ENCODE measurements around the gene AWAT2.

The AWAT2 gene

GRCh38 chrX:70046978-70047377 lies 2.8 kb downstream of the AWAT2 start:
- no peak overlapping the region for H2BK12ac ChIP-seq (ENCODE audit: low read length)
- no peak overlapping the region for H3K27ac ChIP-seq (ENCODE audit: low read depth, low read length)
- no peaks in the 10 kb centered on the region for H3K79me1 ChIP-seq (ENCODE audit: low read length)
- no peak overlapping the region for H3K23ac ChIP-seq (ENCODE audit: low read length)
- no peak overlapping the region for H2BK120ac ChIP-seq (ENCODE audit: insufficient read depth, low read length, poor library complexity)
- no peak overlapping the region for H3K18ac ChIP-seq (ENCODE audit: low read length)
- H3K27me3 ChIP-seq (ENCODE audit: insufficient read depth, low read length), result no peaks in the 10 kb centered on the region
- H2AK5ac ChIP-seq (ENCODE audit: low read length), result no peak overlapping the region
- H2BK5ac ChIP-seq (ENCODE audit: low read depth, low read length, poor library complexity), result no peak overlapping the region
- H4K12ac ChIP-seq (ENCODE audit: low read depth, low read length), result no peak overlapping the region
- H3K9me3 ChIP-seq (ENCODE audit: insufficient read depth, low read depth, low read length), result no peaks in the 10 kb centered on the region
- DNase-seq, result no peak
- no peak overlapping the region for H3K4me2 ChIP-seq (ENCODE audit: low read length)
- H2AFZ ChIP-seq (ENCODE audit: insufficient read depth, low read length, poor library complexity), result no peak overlapping the region
- no peaks in the 10 kb centered on the region for H3K79me2 ChIP-seq (ENCODE audit: control insufficient read depth, insufficient read depth, low read length, poor library complexity)
- H3K14ac ChIP-seq (ENCODE audit: low read length), result no peak overlapping the region
- H4K91ac ChIP-seq (ENCODE audit: low read depth, low read length), result no peak overlapping the region
- no peaks in the 10 kb centered on the region for H3K4me1 ChIP-seq (ENCODE audit: control insufficient read depth in 1 of 2, insufficient read depth in 2 of 2, low read length in 2 of 2)
- no peak overlapping the region for H3K9ac ChIP-seq (ENCODE audit: low read length)
- H3K4me3 ChIP-seq (ENCODE audit: low read depth, low read length), result no peak overlapping the region
- H4K8ac ChIP-seq (ENCODE audit: low read depth, low read length), result no peak overlapping the region
- H3K4ac ChIP-seq (ENCODE audit: low read depth, low read length), result no peak overlapping the region
- no peaks in the 10 kb centered on the region for H3K36me3 ChIP-seq (ENCODE audit: control insufficient read depth in 1 of 2, insufficient read depth in 2 of 2, low read length in 2 of 2)

- no CpG with 5 or more reads among the region's 4 CpGs for WGBS (ENCODE audit: extremely low coverage, insufficient coverage, insufficient read length)
- H3K4me3 ChIP-seq (ENCODE audit: low read depth, low read length), result no peak overlapping the region
- H2AK5ac ChIP-seq (ENCODE audit: low read length), result no peak overlapping the region
- H3K4ac ChIP-seq (ENCODE audit: low read depth, low read length), result no peak overlapping the region
- no peak overlapping the region for H2BK120ac ChIP-seq (ENCODE audit: insufficient read depth, low read length, poor library complexity)
- DNase-seq, result no peak
- no peak overlapping the region for H2BK12ac ChIP-seq (ENCODE audit: low read length)
- no peak overlapping the region for H3K9ac ChIP-seq (ENCODE audit: low read length)
- H4K91ac ChIP-seq (ENCODE audit: low read depth, low read length), result no peak overlapping the region
- no peak overlapping the region for H3K27ac ChIP-seq (ENCODE audit: low read depth, low read length)
- H3K18ac ChIP-seq (ENCODE audit: low read length), result no peak overlapping the region
- no peak overlapping the region for H3K14ac ChIP-seq (ENCODE audit: low read length)
- H3K79me2 ChIP-seq (ENCODE audit: control insufficient read depth, insufficient read depth, low read length, poor library complexity), result no peaks in the 10 kb centered on the region
- H3K23ac ChIP-seq (ENCODE audit: low read length), result no peak overlapping the region
- no peaks in the 10 kb centered on the region for H3K4me1 ChIP-seq (ENCODE audit: control insufficient read depth in 1 of 2, insufficient read depth in 2 of 2, low read length in 2 of 2)
- H4K12ac ChIP-seq (ENCODE audit: low read depth, low read length), result no peak overlapping the region
- no peak overlapping the region for H2BK5ac ChIP-seq (ENCODE audit: low read depth, low read length, poor library complexity)
- no peaks in the 10 kb centered on the region for H3K36me3 ChIP-seq (ENCODE audit: control insufficient read depth in 1 of 2, insufficient read depth in 2 of 2, low read length in 2 of 2)
- H3K9me3 ChIP-seq (ENCODE audit: insufficient read depth, low read depth, low read length), result no peaks in the 10 kb centered on the region
- no peaks in the 10 kb centered on the region for H3K79me1 ChIP-seq (ENCODE audit: low read length)
- H3K27me3 ChIP-seq (ENCODE audit: insufficient read depth, low read length), result no peaks in the 10 kb centered on the region
- H2AFZ ChIP-seq (ENCODE audit: insufficient read depth, low read length, poor library complexity), result no peak overlapping the region
- H4K8ac ChIP-seq (ENCODE audit: low read depth, low read length), result no peak overlapping the region
- no peak overlapping the region for H3K4me2 ChIP-seq (ENCODE audit: low read length)
Measured at GRCh38 chrX:70044541-70045245, 5.0 kb downstream of the AWAT2 start.

GRCh38 chrX:70043685-70044084 lies 6.1 kb downstream of the AWAT2 start:
- Histone ChIP-seq H3K14ac (ENCODE audit: low read length) (no peak overlapping the region), H3K4me3 (ENCODE audit: low read depth, low read length) (no peak overlapping the region), H4K91ac (ENCODE audit: low read depth, low read length) (no peak overlapping the region), H2BK12ac (ENCODE audit: low read length) (no peak overlapping the region), H3K27me3 (ENCODE audit: insufficient read depth, low read length) (no peaks in the 10 kb centered on the region), H3K18ac (ENCODE audit: low read length) (no peak overlapping the region), H3K9me3 (ENCODE audit: insufficient read depth, low read depth, low read length) (no peaks in the 10 kb centered on the region), H3K23ac (ENCODE audit: low read length) (no peak overlapping the region), H4K8ac (ENCODE audit: low read depth, low read length) (no peak overlapping the region), H2AFZ (ENCODE audit: insufficient read depth, low read length, poor library complexity) (no peak overlapping the region), H3K4me1 (ENCODE audit: control insufficient read depth in 1 of 2, insufficient read depth in 2 of 2, low read length in 2 of 2) (no peaks in the 10 kb centered on the region), H4K12ac (ENCODE audit: low read depth, low read length) (no peak overlapping the region), H3K4ac (ENCODE audit: low read depth, low read length) (no peak overlapping the region), H3K36me3 (ENCODE audit: control insufficient read depth in 1 of 2, insufficient read depth in 2 of 2, low read length in 2 of 2) (no peaks in the 10 kb centered on the region), H3K4me2 (ENCODE audit: low read length) (no peak overlapping the region), H3K79me2 (ENCODE audit: control insufficient read depth, insufficient read depth, low read length, poor library complexity) (no peaks in the 10 kb centered on the region), H2BK5ac (ENCODE audit: low read depth, low read length, poor library complexity) (no peak overlapping the region), H3K79me1 (ENCODE audit: low read length) (no peaks in the 10 kb centered on the region), H2BK120ac (ENCODE audit: insufficient read depth, low read length, poor library complexity) (no peak overlapping the region), H3K9ac (ENCODE audit: low read length) (no peak overlapping the region), H3K27ac (ENCODE audit: low read depth, low read length) (no peak overlapping the region), H2AK5ac (ENCODE audit: low read length) (no peak overlapping the region)
- DNase-seq, result no peak
- no CpG with 5 or more reads among the region's 9 CpGs for WGBS (ENCODE audit: extremely low coverage, insufficient coverage, insufficient read length)

- H3K27ac ChIP-seq (ENCODE audit: low read depth, low read length), result no peak overlapping the region
- no CpG with 5 or more reads among the region's 11 CpGs for WGBS (ENCODE audit: extremely low coverage, insufficient coverage, insufficient read length)
- H2BK120ac ChIP-seq (ENCODE audit: insufficient read depth, low read length, poor library complexity), result no peak overlapping the region
- H3K27me3 ChIP-seq (ENCODE audit: insufficient read depth, low read length), result no peaks in the 10 kb centered on the region
- H2AFZ ChIP-seq (ENCODE audit: insufficient read depth, low read length, poor library complexity), result no peak overlapping the region
- no peak overlapping the region for H3K18ac ChIP-seq (ENCODE audit: low read length)
- no peaks in the 10 kb centered on the region for H3K79me1 ChIP-seq (ENCODE audit: low read length)
- H2BK12ac ChIP-seq (ENCODE audit: low read length), result no peak overlapping the region
- no peak overlapping the region for H3K23ac ChIP-seq (ENCODE audit: low read length)
- no peak overlapping the region for H4K91ac ChIP-seq (ENCODE audit: low read depth, low read length)
- H3K4me3 ChIP-seq (ENCODE audit: low read depth, low read length), result no peak overlapping the region
- H3K4me2 ChIP-seq (ENCODE audit: low read length), result no peak overlapping the region
- H3K4ac ChIP-seq (ENCODE audit: low read depth, low read length), result no peak overlapping the region
- no peaks in the 10 kb centered on the region for H3K79me2 ChIP-seq (ENCODE audit: control insufficient read depth, insufficient read depth, low read length, poor library complexity)
- H4K8ac ChIP-seq (ENCODE audit: low read depth, low read length), result no peak overlapping the region
- no peaks in the 10 kb centered on the region for H3K9me3 ChIP-seq (ENCODE audit: insufficient read depth, low read depth, low read length)
- H3K36me3 ChIP-seq (ENCODE audit: control insufficient read depth in 1 of 2, insufficient read depth in 2 of 2, low read length in 2 of 2), result no peaks in the 10 kb centered on the region
- no peaks in the 10 kb centered on the region for H3K4me1 ChIP-seq (ENCODE audit: control insufficient read depth in 1 of 2, insufficient read depth in 2 of 2, low read length in 2 of 2)
- H2AK5ac ChIP-seq (ENCODE audit: low read length), result no peak overlapping the region
- H4K12ac ChIP-seq (ENCODE audit: low read depth, low read length), result no peak overlapping the region
- peak in 1 of 2 donors; percentile 10 for DNase-seq
- no peak overlapping the region for H2BK5ac ChIP-seq (ENCODE audit: low read depth, low read length, poor library complexity)
- H3K14ac ChIP-seq (ENCODE audit: low read length), result no peak overlapping the region
- H3K9ac ChIP-seq (ENCODE audit: low read length), result no peak overlapping the region
Measured at GRCh38 chrX:70042399-70043371, 7.1 kb downstream of the AWAT2 start.

All from trophoblast cell (in vitro differentiated cells and primary cell).